Right lobe of liver (tissue), 4 donors: ENCODE data around the gene UBA1.

Source experiments
- CTCF ChIP-seq, 4 donors: fragments of 200-600 bp in 3 of 4; fragments of 450-650 bp in 1 of 4; IDR thresholded peaks; one replicate each; pipeline versions ENCODE4 v1.5.1 to v1.8.0; 2016 to 2022; ENCODE audit warnings: antibody characterized with exemption in 4 of 4, mild to moderate bottlenecking in 2 of 4
- POLR2A ChIP-seq: fragments of 450-650 bp; IDR thresholded peaks from one replicate; pipeline ENCODE4 v1.6.1; 2017; ENCODE audit warnings: antibody characterized with exemption, mild to moderate bottlenecking
- donor health status: DM: no; HTN: no; CAD: no.
- donor health status: DM: no; HTN: no; CAD: no.
- donor health status: DM: no; HTN: yes; CAD: no.

DNA sequence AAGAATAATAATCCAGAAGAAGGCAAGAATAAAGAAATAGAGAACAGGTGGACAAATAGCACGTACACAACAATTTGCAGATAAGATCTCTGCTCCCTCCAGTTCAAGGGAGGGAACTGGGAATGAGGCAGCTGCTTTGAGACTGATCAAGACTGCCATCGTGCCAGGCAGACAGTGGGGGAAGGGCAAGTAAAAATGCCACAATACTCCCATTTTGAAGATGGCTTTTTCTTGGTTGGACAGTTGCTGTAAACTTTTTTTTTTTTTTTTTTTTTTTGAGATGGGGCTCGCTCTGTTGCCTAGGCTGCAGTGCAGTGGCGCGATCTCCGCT is 56.4 kb downstream of the UBA1 start:
- TF ChIP-seq CTCF (IDR thresholded peaks at IDR 0.05): no peak
- TF ChIP-seq POLR2A: no peak
